A549 (cell line): ENCODE measurements around the gene IGSF22. TPM values are rescaled to one million over a fixed set of nuclear protein-coding genes. Genes with fewer than 3 reads are reported as not detected.

Experiments
- ATAC-seq, 2 experiments: fragments of 200-7000 bp in 1 of 2; fragments of >200 bp in 1 of 2; cut with Nextera tagmentation in 1 of 2; cut with Tn5 transposase in 1 of 2; 3 replicates each; pipeline versions ENCODE4 v1.8.0 to v1.9.1; 2018 to 2020; ENCODE audit warnings: mild to moderate bottlenecking in 1 of 2, moderate library complexity in 1 of 2
- CTCF ChIA-PET: fragments of 300-600 bp; sonication (Branson Sonifier 250); formaldehyde crosslinking; extraction: SDS; loops from one replicate; lab custom pipeline; 2021; ENCODE audit warnings: antibody characterized with exemption, inconsistent platforms; lab: Yijun Ruan, JAX
- POLR2A ChIA-PET: fragments of 350-600 bp; formaldehyde crosslinking; extraction: SDS; loops from one replicate; lab custom pipeline; 2021; ENCODE audit warnings: antibody characterized with exemption, inconsistent platforms; lab: Yijun Ruan, JAX
- DNase-seq, 2 experiments: peaks; one replicate each; pipeline versions ENCODE4 v3.0.0 to v3.0.0-alpha.2; 2011 to 2016; ENCODE audit warnings: low read depth in 1 of 2, low spot score in 1 of 2
- FAIRE-seq: peaks from 2 replicates; lab custom pipeline; 2011; peaks lifted over from hg19 to GRCh38; lab: Jason Lieb, UNC
- H3K27ac ChIP-seq, 2 experiments: fragments of >200 bp; sonication (Bioruptor Twin); formaldehyde crosslinking; 3 replicates each; pipeline ENCODE4 v1.5.1; 2016 to 2017
- H3K4me1 ChIP-seq: fragments of >200 bp; sonication (Bioruptor Twin); formaldehyde crosslinking; 3 replicates; pipeline ENCODE4 v1.6.1; 2016
- H3K4me2 ChIP-seq: fragments of >200 bp; sonication (Bioruptor Twin); formaldehyde crosslinking; 3 replicates; pipeline ENCODE4 v1.6.1; 2016
- H3K4me3 ChIP-seq: fragments of >200 bp; sonication (Bioruptor Twin); formaldehyde crosslinking; 3 replicates; pipeline ENCODE4 v1.5.1; 2016
- H3K9me3 ChIP-seq: fragments of >200 bp; sonication (Bioruptor Twin); formaldehyde crosslinking; 3 replicates; pipeline ENCODE4 v1.6.1; 2016
- CEBPB ChIP-seq, 2 experiments: fragments of >200 bp in 1 of 2; sonication (Bioruptor Twin) in 1 of 2; formaldehyde crosslinking in 1 of 2; IDR thresholded peaks; 2 replicates each; pipeline ENCODE4 v1.6.1; 2012 to 2016
- EHMT2 ChIP-seq: fragments of 200-600 bp; sonication (generic); IDR thresholded peaks from 2 replicates; pipeline ENCODE4 v1.6.1; 2016; ENCODE audit warnings: antibody characterized with exemption, low read depth, mild to moderate bottlenecking, moderate library complexity
- EP300 ChIP-seq, 2 experiments: fragments of >200 bp; sonication (Bioruptor Twin); formaldehyde crosslinking; IDR thresholded peaks; 2 replicates in 1 of 2; 3 replicates in 1 of 2; pipeline ENCODE4 v1.6.1; 2016 to 2017
- ESRRA ChIP-seq: fragments of 150-350 bp; IDR thresholded peaks from 2 replicates; pipeline ENCODE4 v1.6.1; 2014; ENCODE audit warnings: mild to moderate bottlenecking, low read length, borderline replicate concordance
- FOSL2 ChIP-seq, 2 experiments: fragments of 450-650 bp in 1 of 2; fragments of >200 bp in 1 of 2; sonication (Bioruptor Twin) in 1 of 2; formaldehyde crosslinking; IDR thresholded peaks; 2 replicates each; pipeline versions ENCODE4 v1.5.0 to v1.6.1; 2016 to 2020; ENCODE audit warnings: mild to moderate bottlenecking in 1 of 2, moderate library complexity in 1 of 2
- HMGXB4 ChIP-seq: fragments of 250-450 bp; sonication (Bioruptor Pico); IDR thresholded peaks from 2 replicates; pipeline ENCODE4 v1.5.0; 2021; ENCODE audit warnings: mild to moderate bottlenecking, moderate library complexity, borderline replicate concordance
- HOXA7 ChIP-seq: fragments of 250-450 bp; sonication (Bioruptor Pico); IDR thresholded peaks from 2 replicates; pipeline ENCODE4 v1.5.0; 2020; ENCODE audit warnings: mild to moderate bottlenecking, moderate library complexity
- HOXB13 ChIP-seq: fragments of 250-450 bp; sonication (Bioruptor Pico); IDR thresholded peaks from 2 replicates; pipeline ENCODE4 v1.5.0; 2020; ENCODE audit warnings: low read depth, mild to moderate bottlenecking, moderate library complexity
- JUNB ChIP-seq: fragments of >200 bp; sonication (Bioruptor Twin); formaldehyde crosslinking; IDR thresholded peaks from 2 replicates; pipeline ENCODE4 v1.6.1; 2016
- KDM1A ChIP-seq: fragments of 200-600 bp; sonication (generic); IDR thresholded peaks from 2 replicates; pipeline ENCODE4 v1.6.1; 2016; ENCODE audit warnings: low read depth, mild to moderate bottlenecking
- MAFK ChIP-seq: fragments of 450-650 bp; IDR thresholded peaks from 2 replicates; pipeline ENCODE4 v1.6.1; 2014; ENCODE audit not compliant: partially characterized antibody
- MYC ChIP-seq: IDR thresholded peaks from 2 replicates; pipeline ENCODE4 v1.6.1; 2012; ENCODE audit warnings: mild to moderate bottlenecking, inconsistent platforms, low read length, improper control_type of control experiment, borderline replicate concordance
- NPAS2 ChIP-seq: fragments of 250-450 bp; sonication (Bioruptor Pico); IDR thresholded peaks from 2 replicates; pipeline ENCODE4 v1.8.0; 2022; ENCODE audit warnings: mild to moderate bottlenecking, moderate library complexity, borderline replicate concordance
- PBX3 ChIP-seq: IDR thresholded peaks from 2 replicates; pipeline ENCODE4 v1.6.1; 2012
- PHF8 ChIP-seq: fragments of 200-600 bp; sonication (generic); IDR thresholded peaks from 2 replicates; pipeline ENCODE4 v1.6.1; 2016; ENCODE audit warnings: low read depth, mild to moderate bottlenecking, antibody characterized with exemption, moderate library complexity, borderline replicate concordance
- POLR2A ChIP-seq: IDR thresholded peaks from 2 replicates; pipeline ENCODE4 v1.6.1; 2012; ENCODE audit warnings: mild to moderate bottlenecking, low read length
- POLR2AphosphoS2 ChIP-seq: conservative IDR thresholded peaks from 2 replicates; pipeline ENCODE4 v1.6.1; 2012; ENCODE audit warnings: low read length, improper control_type of control experiment, inconsistent platforms
- RARB ChIP-seq: fragments of 250-450 bp; sonication (Bioruptor Pico); IDR thresholded peaks from 2 replicates; pipeline ENCODE4 v1.8.0; 2021; ENCODE audit warnings: mild to moderate bottlenecking, moderate library complexity
- RCOR1 ChIP-seq: fragments of 150-350 bp; IDR thresholded peaks from 2 replicates; pipeline ENCODE4 v1.6.1; 2014; ENCODE audit warnings: antibody characterized with exemption, low read length, low read depth
- RFX5 ChIP-seq: fragments of 450-650 bp; IDR thresholded peaks from 2 replicates; pipeline ENCODE4 v1.7.1; 2014; ENCODE audit warnings: antibody characterized with exemption, mild to moderate bottlenecking, moderate library complexity
- RNF2 ChIP-seq: fragments of 200-600 bp; sonication (generic); IDR thresholded peaks from 2 replicates; pipeline ENCODE4 v1.6.1; 2016; ENCODE audit warnings: low read depth, mild to moderate bottlenecking, antibody characterized with exemption, moderate library complexity, borderline replicate concordance
- SMC3 ChIP-seq: fragments of >200 bp; sonication (Bioruptor Twin); formaldehyde crosslinking; IDR thresholded peaks from 3 replicates; pipeline ENCODE4 v1.6.1; 2018; ENCODE audit warnings: inconsistent platforms
- USF2 ChIP-seq: fragments of 450-650 bp; IDR thresholded peaks from 2 replicates; pipeline ENCODE4 v1.6.1; 2014; ENCODE audit warnings: antibody characterized with exemption
- WGBS: methylation state at CpG from one replicate; pipeline ENCODE4 v1.1.6; 2017; ENCODE audit errors: missing lambda C conversion rate; 5-methylcytosine and 5-hydroxymethylcytosine counted together
- polyA plus RNA-seq, 4 experiments: library from polyadenylated mRNA; depleted of rRNA in 3 of 4; stranded (reverse); fragments of >200 nt; fragmentation: RNase III in 1 of 4; extraction: RNeasy Plus Mini Kit Qiagen cat#74134 plus additional on column Dnase treatment in 1 of 4; gene quantifications; 2 replicates in 3 of 4; 3 replicates in 1 of 4; pipeline ENCODE4 v1.2.3, GENCODE V29; 2011 to 2017
- TF ChIP-seq, protein P1 (sequence below): fragments of >200 bp; sonication (Bioruptor Twin); formaldehyde crosslinking; IDR thresholded peaks from 3 replicates; pipeline ENCODE4 v1.6.1; 2016

Gene IGSF22
- polyA plus RNA-seq, 2 of the 4 experiments (the other 2 are of a cell fraction) = 0.06 TPM; not detected in 1

GRCh38 chr11:18699269-18699596 is 26.8 kb downstream of the IGSF22 start:
- ChIA-PET POLR2A (interaction anchor here (0.6 to 1.6 kb wide), 3 partner anchors 65 to 178 kb away, joined by 3 to 7 read pairs (median 3); partner anchors contain the start of gene SPTY2D1), CTCF (interaction anchor here (2.2 kb wide), 1 partner anchor 66 kb away, joined by 7 read pairs; no protein-coding TSS in a partner anchor)
- 23% methylated on average over 9 of the region's 9 CpGs for WGBS
- FAIRE-seq (no peak), ATAC-seq (no peak; a peak in 2 of 6 replicates), DNase-seq (no peak)
- Histone ChIP-seq H3K4me3 (peak overlapping the region; percentile 100), H3K4me1 (no peaks in the 10 kb centered on the region), H3K9me3 (no peaks in the 10 kb centered on the region), H3K27ac (peak overlapping the region in 1 of 2 experiments; percentile 69; a peak in 1 of 6 replicates), H3K4me2 (peak overlapping the region; percentile 100)
- no peak for TF ChIP-seq SMC3
- TF ChIP-seq MAFK = no peak
- no peak for TF ChIP-seq NPAS2 (CRISPR knock-in tag)
- TF ChIP-seq RCOR1 = no peak
- no peak for TF ChIP-seq EP300 (IDR thresholded peaks at IDR 0.05)
- TF ChIP-seq POLR2AphosphoS2 = no peak
- TF ChIP-seq, protein P1, sequence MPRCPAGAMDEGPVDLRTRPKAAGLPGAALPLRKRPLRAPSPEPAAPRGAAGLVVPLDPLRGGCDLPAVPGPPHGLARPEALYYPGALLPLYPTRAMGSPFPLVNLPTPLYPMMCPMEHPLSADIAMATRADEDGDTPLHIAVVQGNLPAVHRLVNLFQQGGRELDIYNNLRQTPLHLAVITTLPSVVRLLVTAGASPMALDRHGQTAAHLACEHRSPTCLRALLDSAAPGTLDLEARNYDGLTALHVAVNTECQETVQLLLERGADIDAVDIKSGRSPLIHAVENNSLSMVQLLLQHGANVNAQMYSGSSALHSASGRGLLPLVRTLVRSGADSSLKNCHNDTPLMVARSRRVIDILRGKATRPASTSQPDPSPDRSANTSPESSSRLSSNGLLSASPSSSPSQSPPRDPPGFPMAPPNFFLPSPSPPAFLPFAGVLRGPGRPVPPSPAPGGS = no peak
- no peak for TF ChIP-seq EHMT2
- no peak for TF ChIP-seq PBX3
- no peak for TF ChIP-seq HOXA7 (CRISPR knock-in tag)
- no peak for TF ChIP-seq KDM1A
- TF ChIP-seq USF2 = no peak

- peak within 1 kb of the TSS; percentile 100 for H3K4me2 ChIP-seq
- TF ChIP-seq JUNB (no peak), ESRRA (no peak), RFX5 (0 out of 2 replicates have a peak, but pooled peaks have one; percentile 27), PBX3 (no peak), USF2 (0 out of 2 replicates have a peak, but pooled peaks have one; percentile 9), RARB (no peak), MYC (no peak), HMGXB4 (no peak), POLR2A (no peak), FOSL2 (IDR thresholded peaks at IDR 0.05) (no peak), FOSL2 (CRISPR knock-in tag; IDR thresholded peaks at IDR 0.05) (0 out of 2 replicates have a peak, but pooled peaks have one; percentile 9), HOXB13 (no peak), CEBPB (IDR thresholded peaks at IDR 0.05) (no peak), PHF8 (0 out of 2 replicates have a peak, but pooled peaks have one; percentile 29), RNF2 (peak; percentile 89; the same call in 1 of the 2 replicates)
- TF ChIP-seq, protein P1 = no peak
- WGBS = 6% methylated on average over 7 of the region's 98 CpGs
- POLR2A ChIA-PET = interaction anchor here (0.6 to 1.6 kb wide), 4 partner anchors 64 to 178 kb away, joined by 3 to 7 read pairs (median 3); partner anchors contain the start of gene SPTY2D1
- peak; percentile 85 to 93 for ATAC-seq
- peak; percentile 67 to 90 for DNase-seq
- no peaks in the 10 kb centered on the region for H3K4me1 ChIP-seq
- no peaks in the 10 kb centered on the region for H3K9me3 ChIP-seq
- FAIRE-seq = no peak
- H3K27ac ChIP-seq = peak within 1 kb of the TSS; percentile 31 to 69; a peak in 3 of 6 replicates
- H3K4me3 ChIP-seq = peak within 1 kb of the TSS; percentile 100
- CTCF ChIA-PET = interaction anchor here (0.7 to 2.2 kb wide), 4 partner anchors 34 to 158 kb away, joined by 3 to 7 read pairs (median 3); no protein-coding TSS in a partner anchor
Observed at GRCh38 chr11:18698341-18699268, 27.4 kb downstream of the IGSF22 start, which contains the start of gene TMEM86A. Gene TMEM86A, plus strand, starts transcription at chr11:18698779. Its CDS starts 108 bp downstream, at chr11:18698887.
